Panc1 (cell line): ENCODE data around the gene B3GAT3. TPM values are rescaled to one million over a fixed set of nuclear protein-coding genes. Genes with fewer than 3 reads are reported as not detected.

Experiments used
- ATAC-seq: fragments of 200-7000 bp; cut with Tn5 transposase; 2 replicates; pipeline ENCODE4 v1.9.1; 2020; ENCODE audit warnings: mild to moderate bottlenecking, moderate library complexity
- BruUV-seq: library from RNA; stranded (reverse); fragments of 400-500 nt; replicated peaks from 2 replicates; lab custom pipeline; 2021; lab: Mats Ljungman, UMichigan
- CTCF ChIA-PET: fragments of 300-600 bp; sonication (Branson Sonifier 250); formaldehyde crosslinking; loops from one replicate; lab custom pipeline; 2022; ENCODE audit warnings: antibody characterized with exemption; lab: Charles Lee
- POLR2A ChIA-PET: fragments of 300-600 bp; sonication (Branson Sonifier 250); formaldehyde crosslinking; loops from one replicate; lab custom pipeline; 2022; ENCODE audit warnings: antibody characterized with exemption; lab: Charles Lee
- DNase-seq: peaks from one replicate; pipeline ENCODE4 v3.0.0-alpha.2; 2010; ENCODE audit warnings: low read depth, low spot score
- H3K27ac ChIP-seq: 2 replicates; pipeline ENCODE4 v1.5.1; 2011; ENCODE audit warnings: mild to moderate bottlenecking, low read length, inconsistent platforms
- H3K27me3 ChIP-seq: fragments of 200-500 bp; sonication (Bioruptor generic); 2 replicates; pipeline ENCODE4 v1.6.0; 2014; ENCODE audit warnings: low read length, inconsistent platforms; ENCODE audit not compliant: control insufficient read depth, insufficient read depth
- H3K36me3 ChIP-seq: fragments of 200-500 bp; sonication (Bioruptor generic); 2 replicates; pipeline ENCODE4 v1.5.1; 2014; ENCODE audit warnings: inconsistent platforms, mild to moderate bottlenecking, low read length, moderate library complexity; ENCODE audit not compliant: control insufficient read depth, insufficient read depth
- H3K4me1 ChIP-seq: 2 replicates; pipeline ENCODE4 v1.5.1; 2011; ENCODE audit warnings: inconsistent platforms, mild to moderate bottlenecking, low read length, moderate library complexity; ENCODE audit not compliant: control insufficient read depth, insufficient read depth
- H3K4me3 ChIP-seq, 2 experiments: 2 replicates each; pipeline ENCODE4 v1.5.1; 2011 to 2012; ENCODE audit warnings: low read depth in 2 of 2, low read length in 2 of 2, mild to moderate bottlenecking in 2 of 2, inconsistent platforms in 1 of 2, moderate library complexity in 1 of 2
- H3K9me3 ChIP-seq: fragments of 200-500 bp; sonication (Bioruptor generic); 2 replicates; pipeline ENCODE4 v1.5.1; 2014; ENCODE audit warnings: low read depth, mild to moderate bottlenecking, inconsistent platforms, low read length, moderate library complexity; ENCODE audit not compliant: control insufficient read depth, insufficient read depth
- CTCF ChIP-seq: fragments of 450-650 bp; IDR thresholded peaks from 2 replicates; pipeline ENCODE4 v1.5.1; 2017; ENCODE audit warnings: mild to moderate bottlenecking
- POLR2AphosphoS5 ChIP-seq: IDR thresholded peaks from 2 replicates; pipeline ENCODE4 v1.6.1; 2012; ENCODE audit warnings: mild to moderate bottlenecking, low read depth, low read length, moderate library complexity
- REST ChIP-seq, 2 experiments: IDR thresholded peaks; 2 replicates each; pipeline ENCODE4 v1.6.1; 2011 to 2012; ENCODE audit warnings: low read depth in 2 of 2, control low read depth in 1 of 2, low read length in 1 of 2, mild to moderate bottlenecking in 1 of 2, moderate library complexity in 1 of 2; ENCODE audit not compliant: insufficient read depth in 1 of 2
- SIN3A ChIP-seq: IDR thresholded peaks from 2 replicates; pipeline ENCODE4 v1.6.1; 2012; ENCODE audit warnings: low read depth, mild to moderate bottlenecking, low read length, moderate library complexity, borderline replicate concordance; ENCODE audit not compliant: insufficient read depth
- TCF7L2 ChIP-seq: IDR thresholded peaks from 2 replicates; pipeline ENCODE4 v1.6.1; 2011; ENCODE audit warnings: mild to moderate bottlenecking, low read depth, low read length, inconsistent platforms
- in situ Hi-C: cut with HindIII; loops from 2 replicates; pipeline ENCODE4 v1.10.0; 2016; ENCODE audit warnings: low sequenced_read_pairs, low pct_unique_long_range_greater_than_20kb
- intact Hi-C: fragments of 100-400 bp; cut with micrococcal nuclease; formaldehyde crosslinking; loops from one replicate; pipeline ENCODE4 v1.10.0; 2022; ENCODE audit not compliant: unreplicated experiment
- total RNA-seq: library from RNA; stranded (reverse); gene quantifications from one replicate; pipeline ENCODE4 v1.2.1, GENCODE V29; 2021; ENCODE audit not compliant: unreplicated experiment

The B3GAT3 gene
- total RNA-seq, 1 experiment from 2014 or later, result 68.2 TPM

DNA sequence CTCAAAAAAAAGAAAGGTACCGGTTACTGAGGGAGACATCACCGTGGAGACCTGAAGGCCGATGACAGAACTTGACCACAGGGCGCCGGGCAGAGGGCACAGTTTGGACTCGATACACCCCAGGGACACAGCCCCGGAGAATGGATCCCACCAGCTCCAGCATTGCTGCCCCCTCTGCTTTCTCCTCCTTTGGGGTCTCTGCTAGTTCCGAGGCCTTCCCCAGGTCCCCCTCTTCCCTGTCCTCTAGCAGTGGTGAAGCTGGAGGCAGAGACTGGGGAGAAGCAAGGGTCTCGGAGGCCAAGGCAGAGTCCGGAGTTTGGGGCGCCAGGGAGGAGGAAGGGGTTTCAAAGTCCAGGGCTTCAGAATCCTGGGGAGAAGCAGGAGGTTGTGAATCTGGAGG, 43.2 kb downstream of the B3GAT3 start:
- no TSS peak for BruUV-seq
- ATAC-seq (no peak), DNase-seq (no peak)
- no peak overlapping the region for H3K4me3 ChIP-seq
- H3K4me1 ChIP-seq, result peaks cover 22% of the 10 kb centered on the region
- CTCF ChIA-PET, result interaction anchor here (0.7 kb wide), 1 partner anchor 1927 kb away, joined by 6 read pairs; no protein-coding TSS in a partner anchor
- POLR2A ChIA-PET, result interaction anchor here (1.3 kb wide), 1 partner anchor 13 kb away, joined by 4 read pairs; the partner anchor contains the start of gene TUT1
- peaks cover 5% of the 10 kb centered on the region; the same call in 1 of the 2 replicates for H3K36me3 ChIP-seq
- H3K9me3 ChIP-seq, result no peaks in the 10 kb centered on the region
- intact Hi-C loops (no loop called here), in situ Hi-C loops (no loop called here)
- TF ChIP-seq POLR2AphosphoS5 (no peak), TCF7L2 (no peak), REST (IDR thresholded peaks at IDR 0.05; ENCODE audit: insufficient read depth in 1 of 2, low read depth in 2 of 2, low read length in 1 of 2) (no peak), SIN3A (no peak), CTCF (no peak)
- no peak overlapping the region for H3K27ac ChIP-seq
- H3K27me3 ChIP-seq, result no peaks in the 10 kb centered on the region

DNA sequence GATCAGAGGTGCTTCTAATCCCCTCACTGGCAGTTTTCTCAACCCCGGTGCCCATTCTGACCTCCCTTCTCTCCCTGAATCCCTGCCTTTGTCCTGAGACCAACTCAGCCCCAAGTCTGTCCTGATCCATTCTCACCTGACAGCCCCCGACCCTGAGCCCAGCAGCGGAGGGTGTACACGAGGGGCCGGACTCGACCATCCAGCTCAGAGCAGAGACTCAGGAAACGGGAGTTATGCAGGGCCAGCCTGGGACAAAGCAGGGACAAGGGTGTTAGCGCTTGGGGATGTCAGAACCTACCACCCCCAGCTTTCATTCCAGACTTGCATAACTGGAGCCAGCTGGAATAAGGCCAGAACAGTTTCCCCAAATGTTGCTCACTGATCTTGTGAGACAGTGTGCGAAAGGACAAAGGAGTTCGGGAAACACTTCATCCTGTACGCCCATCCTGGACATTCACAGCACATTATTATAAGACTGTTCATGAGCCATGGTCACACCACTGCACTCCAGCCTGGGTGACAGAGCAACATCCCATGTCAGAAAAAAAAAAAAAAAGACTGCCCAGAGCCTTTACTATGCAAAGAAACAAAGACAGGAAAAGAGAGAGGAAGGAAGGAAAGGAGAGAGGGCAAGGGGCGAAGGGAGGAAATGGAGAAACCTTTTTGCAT, 44.6 kb downstream of the B3GAT3 start:
- TF ChIP-seq POLR2AphosphoS5, result no peak
- TF ChIP-seq CTCF, result no peak
- TF ChIP-seq SIN3A, result no peak
- TF ChIP-seq REST (IDR thresholded peaks at IDR 0.05; ENCODE audit: insufficient read depth in 1 of 2, low read depth in 2 of 2, low read length in 1 of 2), result no peak
- TF ChIP-seq TCF7L2, result no peak
- no peak overlapping the region for H3K4me3 ChIP-seq
- peaks cover 18% of the 10 kb centered on the region for H3K36me3 ChIP-seq
- H3K27ac ChIP-seq, result no peak overlapping the region; the same call in 1 of the 2 replicates
- H3K4me1 ChIP-seq, result peaks cover 26% of the 10 kb centered on the region
- BruUV-seq, result TSS peak; percentile 37
- no peaks in the 10 kb centered on the region for H3K9me3 ChIP-seq
- ChIA-PET POLR2A (interaction anchor here (0.5 kb wide), 1 partner anchor 9 kb away, joined by 3 read pairs; no protein-coding TSS in a partner anchor), CTCF (no interaction called here)
- no peaks in the 10 kb centered on the region for H3K27me3 ChIP-seq
- ATAC-seq (no peak), DNase-seq (no peak)
- intact Hi-C loops, result no loop called here
- in situ Hi-C loops, result no loop called here
